Measurements from ENCODE around the gene TRABD2B.
A peak's percentile ranks its signal among the peaks of the same experiment; 100 is the strongest.

The TRABD2B gene

DNA sequence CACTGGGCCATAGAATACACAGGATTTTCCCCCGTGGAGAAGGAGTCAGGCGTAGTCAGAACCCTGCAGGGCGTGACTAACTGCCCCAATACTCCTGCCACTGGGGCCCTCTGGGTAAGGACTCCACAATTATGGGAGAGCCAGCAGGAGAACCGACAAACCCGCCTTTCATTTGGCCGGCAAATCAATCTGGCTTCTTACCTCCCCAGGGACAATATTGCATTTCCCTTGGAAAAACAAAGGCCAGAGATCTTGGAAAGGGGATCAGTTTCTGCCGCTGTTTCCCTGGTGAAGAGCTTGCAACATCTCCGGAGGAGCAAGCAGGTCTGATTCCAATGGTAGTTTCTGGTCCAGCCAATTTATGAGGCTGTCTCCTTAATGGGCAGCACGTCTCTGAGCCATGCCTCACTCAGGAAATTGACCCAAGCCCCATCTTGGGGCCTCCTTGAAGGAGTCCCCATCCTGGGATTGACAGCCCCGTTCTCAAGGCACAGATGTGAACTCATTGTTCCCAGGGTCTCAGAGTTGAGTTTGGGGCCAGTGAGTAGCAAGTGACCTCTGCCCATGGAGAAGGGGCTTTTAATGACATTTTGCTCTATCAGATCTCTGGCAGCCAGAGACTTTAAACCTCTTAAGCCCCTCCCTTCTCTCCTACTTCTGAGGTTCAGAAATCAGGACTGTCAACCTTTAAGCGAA, 4.3 kb downstream of the TRABD2B start:
- no peak for DNase-seq

DNA sequence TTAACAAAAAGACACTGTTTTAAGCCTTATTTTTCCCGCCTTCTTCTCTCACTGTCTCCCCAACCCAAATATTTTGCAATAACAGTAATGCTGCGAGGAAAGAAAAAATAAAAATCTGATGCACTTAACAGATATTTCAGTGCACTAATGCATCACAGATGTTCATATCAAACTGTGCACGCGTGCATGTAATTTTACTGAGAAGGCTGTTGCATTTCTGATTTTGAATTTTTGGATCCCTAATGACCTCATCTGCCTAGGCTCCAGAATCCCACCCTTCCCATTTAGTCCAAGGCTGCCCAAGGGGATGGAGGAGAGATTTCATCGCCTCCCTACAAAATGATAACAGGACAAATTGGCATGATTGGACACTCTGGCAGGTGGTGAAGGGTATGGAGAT, 5.5 kb downstream of the TRABD2B start:
- DNase-seq = no peak

DNA sequence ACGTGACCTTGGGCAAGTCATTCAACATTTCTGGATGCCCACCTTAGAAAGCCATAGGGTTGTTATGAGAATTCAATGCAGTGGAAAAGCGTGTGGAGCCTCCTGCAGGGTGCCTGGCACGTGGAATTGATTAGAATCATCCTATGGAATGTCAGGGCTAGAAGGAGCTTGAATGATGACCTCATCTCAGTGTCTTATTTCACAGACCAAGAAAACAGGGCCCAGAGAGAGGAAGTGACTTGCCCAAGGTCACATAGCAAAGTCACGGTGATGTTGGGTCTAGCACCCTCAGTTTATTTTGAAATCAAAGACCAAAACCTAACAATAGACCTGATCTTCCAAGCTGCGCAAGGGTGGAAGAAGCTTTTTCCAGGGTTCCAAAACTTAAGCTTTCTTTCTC, 6.0 kb downstream of the TRABD2B start:
- DNase-seq = no peak

- DNase-seq = no peak
Observed at GRCh38 chr1:47990286-47990685, 6.9 kb downstream of the TRABD2B start.

DNA sequence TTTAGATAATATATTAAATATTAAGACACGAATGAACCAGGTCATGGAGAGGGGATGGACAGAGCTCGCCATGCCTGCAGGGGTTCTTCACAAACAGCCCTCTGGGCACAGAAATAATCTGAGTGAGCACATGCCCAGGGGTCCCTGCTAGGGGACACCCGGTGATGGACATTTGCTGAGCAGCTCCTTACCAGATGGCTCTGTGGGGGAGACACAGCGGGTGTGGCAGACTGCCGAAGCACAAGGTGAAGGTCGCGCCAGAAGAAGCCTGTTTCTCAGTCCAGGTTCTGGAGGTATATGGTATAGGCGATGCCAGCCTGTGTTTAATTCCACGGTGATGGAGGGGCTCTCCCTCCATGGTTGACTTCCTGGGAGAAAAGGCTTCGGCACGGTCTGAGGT, 9.6 kb downstream of the TRABD2B start:
- no peak for DNase-seq

GRCh38 chr1:47986761-47987200, 10.4 kb downstream of the TRABD2B start:
- no peak for DNase-seq

DNA sequence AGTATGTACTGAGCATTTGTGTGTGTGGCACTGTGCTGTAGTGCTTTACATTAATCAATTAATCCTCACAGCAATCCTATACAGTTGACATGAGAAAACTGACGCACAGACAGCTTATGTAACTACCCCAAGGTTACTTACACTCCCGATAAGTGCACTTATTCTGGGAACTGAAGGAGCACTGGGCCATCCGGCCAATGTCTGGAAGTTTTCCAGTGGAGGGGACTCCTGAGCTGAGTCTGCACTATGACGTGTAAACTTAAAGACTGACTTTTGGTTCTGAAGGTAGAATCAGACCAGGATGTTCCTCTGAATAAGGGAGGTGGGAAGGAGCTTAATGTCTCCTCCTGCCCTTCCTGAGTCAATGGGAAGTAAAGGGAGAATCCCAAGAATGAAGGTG, 12.2 kb downstream of the TRABD2B start:
- no peak for DNase-seq

DNA sequence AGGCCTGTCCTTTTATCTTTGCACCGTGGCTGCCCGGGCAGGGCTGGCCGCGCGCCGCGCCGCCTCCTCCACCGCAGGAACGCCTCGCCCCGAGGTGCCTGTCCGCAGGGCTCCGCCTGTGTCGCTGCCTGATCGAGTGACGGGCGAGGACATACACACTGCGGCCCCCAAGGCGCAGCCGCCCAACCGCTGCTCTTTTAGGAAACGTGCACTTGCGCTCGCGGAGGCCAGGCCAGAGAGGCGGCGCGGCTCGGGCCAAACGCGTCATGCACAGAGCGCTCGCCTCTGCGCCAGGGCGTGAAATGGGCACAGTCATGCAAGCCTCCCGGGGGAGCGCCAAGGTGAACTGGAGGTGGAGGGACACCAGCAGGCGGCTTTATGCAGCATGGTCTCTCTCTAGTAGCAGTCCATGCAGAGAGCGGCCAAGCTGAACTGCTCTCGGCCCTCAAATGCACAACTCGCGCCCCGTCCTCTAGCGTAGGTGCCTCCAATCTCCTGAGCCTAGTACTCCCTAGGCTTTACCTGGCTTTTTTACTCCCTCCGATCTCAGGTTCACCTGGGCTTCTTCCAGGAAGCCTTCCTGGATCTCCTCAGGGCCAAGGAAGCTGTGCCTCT, 12.9 kb downstream of the TRABD2B start:
- peak; percentile 85 for DNase-seq

DNA sequence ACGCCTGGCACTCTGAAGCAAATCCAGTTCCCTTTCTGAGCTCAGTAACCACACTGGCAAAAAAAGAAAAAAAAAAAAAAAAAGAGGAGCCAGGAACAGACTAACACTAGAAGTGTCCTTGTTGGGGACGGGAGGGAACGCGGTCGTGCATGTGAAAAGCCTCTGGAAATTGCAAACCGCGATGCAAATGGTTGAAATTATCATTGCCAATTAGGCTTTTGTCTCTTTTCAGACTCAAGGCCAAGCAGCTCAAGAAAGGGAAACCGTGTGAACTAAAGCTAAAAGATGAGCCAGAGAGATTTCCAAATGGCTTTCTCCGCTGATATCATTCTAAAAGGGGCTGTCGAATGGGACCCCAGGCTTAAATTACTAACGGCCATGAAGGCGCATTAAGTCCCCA, 13.5 kb downstream of the TRABD2B start:
- no peak for DNase-seq

GRCh38 chr1:47981667-47982350, 15.4 kb downstream of the TRABD2B start:
- DNase-seq = no peak

DNA sequence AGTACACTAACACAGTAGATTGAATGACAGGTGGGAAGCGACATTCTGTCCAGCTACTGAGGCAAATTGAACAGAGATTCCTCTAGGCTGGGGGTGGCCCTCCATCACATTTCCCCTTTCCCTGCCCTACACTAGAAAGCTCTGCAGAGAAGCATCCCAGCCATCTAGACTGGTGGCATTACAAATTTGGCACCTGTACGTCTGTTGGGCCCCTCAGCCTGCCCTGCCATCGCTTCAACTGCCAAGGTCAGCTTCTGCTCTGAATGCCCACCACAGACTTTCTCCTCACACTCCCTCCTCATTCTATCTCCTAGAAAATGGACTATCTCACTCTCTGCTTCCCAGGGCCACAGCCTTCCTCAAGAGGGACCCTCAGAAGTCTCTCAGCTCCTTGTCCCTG, 16.7 kb downstream of the TRABD2B start:
- DNase-seq = no peak

DNA sequence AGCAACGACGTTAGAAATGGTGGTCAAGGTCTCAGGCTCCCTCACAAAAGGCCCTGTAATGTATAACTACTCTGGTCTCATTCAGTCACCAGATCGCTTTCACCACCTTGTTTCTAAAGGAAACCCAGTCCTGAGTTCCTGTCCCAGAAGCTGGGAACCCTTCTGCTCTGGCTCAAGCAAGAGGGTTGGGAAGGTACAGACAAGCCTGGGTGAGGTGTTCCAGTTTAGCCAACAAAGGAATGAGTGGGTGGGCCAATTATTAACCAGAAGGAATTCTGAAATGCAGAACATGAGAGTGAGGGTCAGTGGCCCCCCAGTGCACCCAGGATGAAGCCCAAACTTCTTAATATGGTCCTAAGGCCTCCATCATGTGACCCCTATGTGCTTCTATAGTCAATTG, 17.5 kb downstream of the TRABD2B start:
- DNase-seq = no peak

DNA sequence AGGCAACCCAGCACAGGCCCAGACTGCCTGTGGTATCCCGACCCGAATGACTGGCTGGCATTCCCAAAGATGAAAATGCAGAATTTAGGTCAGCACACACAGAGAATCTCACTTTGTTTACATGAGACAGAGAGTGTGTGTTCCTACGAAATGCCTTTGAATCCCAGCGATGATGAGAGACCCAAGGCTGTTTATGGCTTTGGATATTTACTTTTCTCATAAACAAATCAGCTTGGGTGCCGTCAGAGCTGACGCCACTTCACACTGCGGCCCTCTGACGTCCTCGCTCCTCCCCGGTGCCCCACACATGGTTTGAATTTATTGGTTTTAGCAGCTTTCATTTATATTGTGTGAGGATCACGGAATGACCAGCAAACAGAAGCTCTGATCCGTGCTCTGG, 18.7 kb downstream of the TRABD2B start:
- no peak for DNase-seq

DNA sequence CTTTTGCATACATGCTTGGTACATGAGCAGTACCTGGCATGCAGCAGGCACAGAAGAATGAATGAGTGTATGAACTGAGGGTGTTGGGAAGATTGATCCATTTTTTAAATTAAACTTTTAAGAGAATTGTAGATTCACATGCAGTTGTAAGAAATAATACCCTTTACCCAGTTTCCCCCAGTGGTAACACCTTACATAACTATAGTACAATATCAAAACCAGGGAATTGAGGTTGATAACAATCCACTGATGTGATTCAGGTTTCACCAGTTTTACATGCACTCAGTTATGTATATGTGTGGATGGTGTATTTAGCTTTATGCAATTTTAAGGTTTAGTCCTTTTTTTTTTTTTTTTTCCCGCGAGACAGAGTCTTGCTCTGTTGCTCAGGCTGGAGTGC, 20.5 kb downstream of the TRABD2B start:
- no peak for DNase-seq

DNA sequence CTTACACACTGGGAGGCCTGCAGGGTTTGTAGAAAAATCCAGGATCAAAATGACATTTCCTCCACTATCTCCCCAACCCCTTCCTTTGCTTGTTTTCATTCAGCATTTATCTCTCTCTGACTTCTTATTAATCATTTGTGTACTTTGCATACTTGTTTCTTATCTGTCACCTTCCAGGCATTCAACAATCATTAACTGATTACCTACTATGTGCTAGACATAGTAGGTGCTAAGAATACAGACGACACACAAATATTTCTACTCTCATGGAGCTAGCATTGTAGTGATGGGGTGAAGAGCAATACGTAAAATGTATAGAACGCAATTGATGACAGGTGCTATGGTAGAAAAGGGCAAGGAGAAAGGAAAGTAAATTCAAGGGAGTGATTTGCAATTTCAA, 20.9 kb downstream of the TRABD2B start:
- no peak for DNase-seq

DNA sequence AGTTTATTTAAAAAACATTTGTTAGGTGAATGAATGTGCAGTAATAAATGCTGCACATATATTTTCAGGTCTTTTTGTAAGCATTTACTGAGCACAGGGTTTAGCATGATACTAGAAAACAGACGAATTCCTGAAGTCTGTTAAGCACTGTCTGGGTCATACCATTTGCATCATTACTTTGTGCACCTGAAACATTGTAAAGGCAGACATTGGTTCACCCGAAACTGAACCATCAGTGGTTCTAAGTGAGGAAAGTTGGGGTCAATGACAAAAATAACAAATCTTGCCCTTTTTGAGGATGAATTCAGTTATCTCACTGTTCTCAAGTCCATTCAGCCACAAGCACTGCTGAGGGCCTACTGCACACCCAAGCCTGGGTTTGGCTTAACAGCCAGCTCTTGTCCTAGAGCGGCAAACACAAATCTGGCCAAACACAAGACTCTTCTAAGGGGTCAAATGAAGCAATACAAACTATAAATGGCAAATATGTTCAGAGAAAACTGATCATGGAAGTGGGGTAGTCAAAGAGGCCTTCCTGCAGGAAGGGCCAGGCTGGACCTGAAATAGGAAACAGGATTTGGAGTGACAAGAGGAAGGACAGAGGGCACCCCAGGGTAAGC, 21.8 kb downstream of the TRABD2B start:
- no peak for DNase-seq

GRCh38 chr1:47972864-47973432, 24.2 kb downstream of the TRABD2B start:
- DNase-seq = no peak

GRCh38 chr1:47971385-47972160, 25.6 kb downstream of the TRABD2B start:
- peak; percentile 70 for DNase-seq

DNA sequence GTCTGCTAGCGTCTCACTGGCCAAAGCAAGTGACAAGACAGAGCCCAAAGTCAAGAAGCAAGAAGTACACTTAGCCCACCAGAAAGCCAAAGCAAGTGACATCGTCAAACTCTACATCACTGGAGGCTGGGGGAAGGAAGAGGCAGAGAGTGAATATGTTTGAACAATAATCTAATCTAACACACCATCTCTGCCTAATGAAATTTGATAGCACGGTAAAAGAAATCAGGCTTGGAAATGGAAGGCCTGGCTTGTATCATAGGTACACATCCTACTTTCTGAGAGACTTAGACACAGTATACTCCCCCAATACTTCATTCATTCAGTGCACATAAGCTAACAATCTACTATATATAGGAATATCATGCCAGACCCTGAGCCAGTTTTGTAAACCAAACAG, 26.3 kb downstream of the TRABD2B start:
- no peak for DNase-seq

GRCh38 chr1:47969478-47969877, 27.7 kb downstream of the TRABD2B start:
- no peak for DNase-seq

DNA sequence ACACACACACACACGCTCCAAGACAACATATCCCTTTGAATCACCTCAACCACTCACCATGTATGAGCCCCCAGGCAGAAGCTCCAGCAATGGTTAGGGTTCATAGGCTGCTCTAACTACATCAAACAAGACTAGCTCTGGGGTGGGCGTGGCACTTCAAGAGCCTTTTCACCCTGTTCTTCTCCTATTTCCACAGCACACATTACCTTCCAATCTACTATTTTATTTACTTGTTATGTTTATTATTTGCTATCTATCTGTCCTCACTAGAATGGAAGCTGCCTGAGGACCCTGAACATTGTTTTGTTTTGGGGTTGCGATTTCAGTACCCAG, 28.7 kb downstream of the TRABD2B start:
- no peak for DNase-seq

GRCh38 chr1:47967864-47968555, 29.2 kb downstream of the TRABD2B start:
- no peak for DNase-seq
